IMR-90 (cell line): ENCODE measurements around the gene PRIMA1. TPM values are rescaled to one million over a fixed set of nuclear protein-coding genes. Genes with fewer than 3 reads are reported as not detected.

Source experiments
- ATAC-seq: fragments of 200-7000 bp; cut with Tn5 transposase; 2 replicates; pipeline ENCODE4 v1.9.1; 2020; ENCODE audit warnings: low read depth, mild to moderate bottlenecking, moderate library complexity
- BruUV-seq: library from RNA; stranded (reverse); fragments of 400-500 nt; replicated peaks from 2 replicates; lab custom pipeline; 2021; lab: Mats Ljungman, UMichigan
- CTCF ChIA-PET: fragments of 300-600 bp; formaldehyde crosslinking; extraction: SDS; loops from one replicate; lab custom pipeline; 2021; ENCODE audit warnings: antibody characterized with exemption; lab: Yijun Ruan, JAX
- POLR2A ChIA-PET: fragments of 300-600 bp; sonication (Branson Sonifier 250); formaldehyde crosslinking; loops from one replicate; lab custom pipeline; 2022; ENCODE audit warnings: antibody characterized with exemption; ENCODE audit not compliant: unreplicated experiment; lab: Charles Lee
- DNase-seq: peaks from one replicate; pipeline ENCODE4 v3.0.0; 2013
- H2AFZ ChIP-seq: replicated peaks from 2 replicates; pipeline ENCODE3; 2013; ENCODE audit warnings: low read length, mild to moderate bottlenecking; ENCODE audit not compliant: poor library complexity
- H2AK5ac ChIP-seq: 2 replicates; pipeline ENCODE4 v1.6.1; 2013; ENCODE audit warnings: low read depth, low read length, inconsistent platforms
- H2AK9ac ChIP-seq: replicated peaks from 2 replicates; pipeline ENCODE3; 2013; ENCODE audit warnings: mild to moderate bottlenecking, low read depth, low read length, moderate library complexity; ENCODE audit not compliant: poor library complexity
- H2BK120ac ChIP-seq: 2 replicates; pipeline ENCODE4 v1.6.1; 2013; ENCODE audit warnings: low read depth, low read length, inconsistent platforms
- H2BK15ac ChIP-seq: 3 replicates; pipeline ENCODE4 v1.6.1; 2013; ENCODE audit warnings: low read depth, low read length, inconsistent platforms
- H2BK20ac ChIP-seq: 2 replicates; pipeline ENCODE4 v1.6.1; 2013; ENCODE audit warnings: low read depth, mild to moderate bottlenecking, inconsistent platforms, low read length, moderate library complexity
- H2BK5ac ChIP-seq: 2 replicates; pipeline ENCODE4 v1.6.1; 2013; ENCODE audit warnings: mild to moderate bottlenecking, low read depth, low read length, inconsistent platforms; ENCODE audit not compliant: poor library complexity, severe bottlenecking
- H3K14ac ChIP-seq: replicated peaks from 2 replicates; pipeline ENCODE4 v1.6.1; 2013; ENCODE audit warnings: low read depth, low read length, inconsistent platforms
- H3K18ac ChIP-seq: 2 replicates; pipeline ENCODE4 v1.6.1; 2013; ENCODE audit warnings: low read depth, low read length, control low read depth
- H3K23ac ChIP-seq: 2 replicates; pipeline ENCODE4 v1.6.1; 2013; ENCODE audit warnings: low read depth, low read length, inconsistent platforms
- H3K27ac ChIP-seq: 2 replicates; pipeline ENCODE4 v1.5.1; 2013; ENCODE audit warnings: mild to moderate bottlenecking, control low read depth, low read length; ENCODE audit not compliant: insufficient read depth
- H3K27me3 ChIP-seq: 2 replicates; pipeline ENCODE4 v1.6.1; 2013; ENCODE audit warnings: low read length; ENCODE audit not compliant: control insufficient read depth, insufficient read depth
- H3K36me3 ChIP-seq: 2 replicates; pipeline ENCODE4 v1.6.1; 2013; ENCODE audit warnings: low read length, mixed read lengths; ENCODE audit not compliant: control insufficient read depth, insufficient read depth
- H3K4ac ChIP-seq: 2 replicates; pipeline ENCODE4 v1.6.1; 2013; ENCODE audit warnings: low read depth, low read length, inconsistent platforms
- H3K4me1 ChIP-seq: 2 replicates; pipeline ENCODE4 v1.6.1; 2013; ENCODE audit warnings: low read length, mixed read lengths; ENCODE audit not compliant: control insufficient read depth, insufficient read depth
- H3K4me2 ChIP-seq: 2 replicates; pipeline ENCODE4 v1.6.1; 2013; ENCODE audit warnings: low read depth, mild to moderate bottlenecking, control low read depth, low read length, moderate library complexity
- H3K4me3 ChIP-seq: 2 replicates; pipeline ENCODE4 v1.5.1; 2013; ENCODE audit warnings: low read depth, mild to moderate bottlenecking, control low read depth, low read length, moderate library complexity; ENCODE audit not compliant: insufficient read depth
- H3K56ac ChIP-seq: 2 replicates; pipeline ENCODE4 v1.6.1; 2013; ENCODE audit warnings: low read length, inconsistent platforms; ENCODE audit not compliant: insufficient read depth; ENCODE audit errors: extremely low read depth
- H3K79me1 ChIP-seq, 2 experiments: 2 replicates each; pipeline ENCODE4 v1.6.1; 2013; ENCODE audit warnings: low read length in 2 of 2, inconsistent platforms in 1 of 2, low read depth in 1 of 2
- H3K9ac ChIP-seq: 2 replicates; pipeline ENCODE4 v1.6.1; 2013; ENCODE audit warnings: low read depth, low read length, control low read depth
- H3K9me1 ChIP-seq: 2 replicates; pipeline ENCODE4 v1.6.1; 2013; ENCODE audit warnings: low read length, inconsistent platforms; ENCODE audit not compliant: insufficient read depth
- H3K9me3 ChIP-seq: 2 replicates; pipeline ENCODE4 v1.6.1; 2013; ENCODE audit warnings: low read length; ENCODE audit not compliant: control insufficient read depth, insufficient read depth
- H4K20me1 ChIP-seq: 2 replicates; pipeline ENCODE4 v1.6.1; 2013; ENCODE audit warnings: low read length, inconsistent platforms; ENCODE audit not compliant: insufficient read depth
- H4K5ac ChIP-seq: 2 replicates; pipeline ENCODE4 v1.6.1; 2013; ENCODE audit warnings: mild to moderate bottlenecking, low read depth, low read length, control low read depth
- H4K8ac ChIP-seq, 2 experiments: 2 replicates each; pipeline ENCODE4 v1.6.1; 2013; ENCODE audit warnings: low read depth in 2 of 2, low read length in 2 of 2, control low read depth in 1 of 2, inconsistent platforms in 1 of 2
- H4K91ac ChIP-seq: 2 replicates; pipeline ENCODE4 v1.6.1; 2013; ENCODE audit warnings: low read depth, low read length, inconsistent platforms; ENCODE audit not compliant: insufficient read depth
- BHLHE40 ChIP-seq: fragments of 150-350 bp; IDR thresholded peaks from 2 replicates; pipeline ENCODE4 v1.6.1; 2016; ENCODE audit warnings: mild to moderate bottlenecking, low read depth, low read length
- CEBPB ChIP-seq: IDR thresholded peaks from 2 replicates; pipeline ENCODE4 v1.6.1; 2012; ENCODE audit warnings: low read depth, low read length, improper control_type of control experiment
- CHD1 ChIP-seq: IDR thresholded peaks from 2 replicates; pipeline ENCODE4 v1.6.1; 2012; ENCODE audit warnings: low read depth, low read length, improper control_type of control experiment
- CTCF ChIP-seq: conservative IDR thresholded peaks from 2 replicates; pipeline ENCODE4 v1.5.1; 2012; ENCODE audit warnings: mild to moderate bottlenecking, low read depth, low read length, improper control_type of control experiment
- ELK1 ChIP-seq: fragments of 150-350 bp; IDR thresholded peaks from 2 replicates; pipeline ENCODE4 v1.6.1; 2016; ENCODE audit warnings: low read depth, mild to moderate bottlenecking, low read length, moderate library complexity, borderline replicate concordance
- FOS ChIP-seq: fragments of 150-350 bp; IDR thresholded peaks from 2 replicates; pipeline ENCODE4 v1.6.1; 2016; ENCODE audit warnings: low read depth, low read length
- MAFK ChIP-seq: IDR thresholded peaks from 2 replicates; pipeline ENCODE4 v1.6.1; 2012; ENCODE audit warnings: low read depth, low read length, improper control_type of control experiment
- MAZ ChIP-seq: IDR thresholded peaks from 2 replicates; pipeline ENCODE4 v1.6.1; 2012; ENCODE audit warnings: low read depth, mild to moderate bottlenecking, low read length, improper control_type of control experiment, moderate library complexity, borderline replicate concordance
- MXI1 ChIP-seq: IDR thresholded peaks from 2 replicates; pipeline ENCODE4 v1.6.1; 2012; ENCODE audit warnings: low read depth, mild to moderate bottlenecking, low read length, moderate library complexity, borderline replicate concordance
- NFE2L2 ChIP-seq: fragments of 150-350 bp; IDR thresholded peaks from 2 replicates; pipeline ENCODE4 v1.6.1; 2016; ENCODE audit warnings: low read depth, mild to moderate bottlenecking, low read length
- POLR2A ChIP-seq: IDR thresholded peaks from 2 replicates; pipeline ENCODE4 v1.6.1; 2012; ENCODE audit warnings: mild to moderate bottlenecking, low read depth, low read length
- RAD21 ChIP-seq: IDR thresholded peaks from 2 replicates; pipeline ENCODE4 v1.6.1; 2012; ENCODE audit warnings: low read length, improper control_type of control experiment
- RCOR1 ChIP-seq: IDR thresholded peaks from 2 replicates; pipeline ENCODE4 v1.6.1; 2012; ENCODE audit warnings: mild to moderate bottlenecking, low read length, improper control_type of control experiment; ENCODE audit not compliant: insufficient replicate concordance
- RFX5 ChIP-seq: IDR thresholded peaks from 2 replicates; pipeline ENCODE4 v1.8.0; 2012; ENCODE audit warnings: low read depth, mild to moderate bottlenecking, low read length, moderate library complexity
- SMC3 ChIP-seq: fragments of 150-350 bp; IDR thresholded peaks from 2 replicates; pipeline ENCODE4 v1.6.1; 2016; ENCODE audit warnings: low read depth, mild to moderate bottlenecking, antibody characterized with exemption, low read length, moderate library complexity
- USF2 ChIP-seq: fragments of 150-350 bp; IDR thresholded peaks from 2 replicates; pipeline ENCODE4 v1.6.1; 2017; ENCODE audit warnings: mild to moderate bottlenecking, antibody characterized with exemption, low read length, low read depth
- WGBS, 2 experiments: methylation state at CpG; one replicate each; pipeline versions ENCODE4 v1.1.5 to v1.1.7; 2013; ENCODE audit warnings: missing lambda C conversion rate in 2 of 2; ENCODE audit not compliant: insufficient read length in 1 of 2; ENCODE audit errors: extremely low coverage in 2 of 2; 5-methylcytosine and 5-hydroxymethylcytosine counted together
- dilution Hi-C: fragments of 300-500 bp; cut with HindIII; formaldehyde crosslinking; loops from one replicate; pipeline ENCODE4 v1.14.3; 2018; ENCODE audit warnings: low sequenced_read_pairs; ENCODE audit not compliant: unreplicated experiment
- in situ Hi-C: fragments of 300-500 bp; cut with MboI; formaldehyde crosslinking; loops from 3 replicates; pipeline ENCODE4 v1.14.3; 2019; ENCODE audit warnings: low sequenced_read_pairs, inconsistent platforms, mixed read lengths
- intact Hi-C: fragments of 100-400 bp; cut with micrococcal nuclease; formaldehyde crosslinking; loops from 2 replicates; pipeline ENCODE4 v1.10.0; 2022
- polyA plus RNA-seq, 3 experiments: library from polyadenylated mRNA; depleted of rRNA; stranded (reverse); fragments of >200 nt; gene quantifications; 2 replicates each; pipeline ENCODE4 v1.2.3, GENCODE V29; 2012; ENCODE audit warnings: low replicate concordance in 1 of 3
- total RNA-seq: library from RNA; depleted of rRNA; stranded (reverse); fragments of >200 nt; gene quantifications from 2 replicates; pipeline ENCODE4 v1.2.3, GENCODE V29; 2012

The PRIMA1 gene
- total and polyA plus RNA-seq, 2 of the 4 experiments (the other 2 are of a cell fraction), result not detected

GRCh38 chr14:93733231-93733630 is 55.1 kb downstream of the PRIMA1 start:
- Histone ChIP-seq H3K4me3 (no peak overlapping the region), H2AK9ac (no peak overlapping the region), H3K36me3 (no peaks in the 10 kb centered on the region), H4K5ac (no peak overlapping the region), H2AFZ (no peak overlapping the region), H3K56ac (no peak overlapping the region), H4K8ac (no peak overlapping the region), H3K14ac (no peak overlapping the region), H4K20me1 (no peaks in the 10 kb centered on the region), H3K4me1 (no peaks in the 10 kb centered on the region), H3K27me3 (no peaks in the 10 kb centered on the region), H3K9me3 (peaks cover 20% of the 10 kb centered on the region), H3K9ac (no peak overlapping the region), H2BK5ac (no peak overlapping the region), H2BK15ac (no peak overlapping the region), H2BK20ac (no peak overlapping the region), H2BK120ac (no peak overlapping the region), H3K23ac (no peak overlapping the region), H4K91ac (no peak overlapping the region), H3K27ac (no peak overlapping the region), H3K18ac (no peak overlapping the region), H3K4me2 (no peak overlapping the region), H3K79me1 (no peaks in the 10 kb centered on the region), H3K4ac (no peak overlapping the region), H3K9me1 (no peaks in the 10 kb centered on the region), H2AK5ac (no peak overlapping the region)
- TF ChIP-seq MAZ (no peak), FOS (no peak), CHD1 (no peak), CTCF (no peak), MAFK (no peak), RCOR1 (no peak), BHLHE40 (no peak), CEBPB (no peak), MXI1 (no peak), USF2 (no peak), SMC3 (no peak), ELK1 (no peak), POLR2A (no peak), NFE2L2 (no peak), RFX5 (no peak), RAD21 (no peak)
- ATAC-seq (no peak), DNase-seq (no peak)
- in situ Hi-C loops, result no loop called here
- ChIA-PET POLR2A (no interaction called here), CTCF (no interaction called here)
- dilution Hi-C loops, result no loop called here
- 0% methylated on average over 1 of the region's 11 CpGs; no CpG with 5 or more reads in 1 of the 2 experiments for WGBS, 2 experiments
- no TSS peak for BruUV-seq
- intact Hi-C loops, result no loop called here
